GM18511 (cell line): ENCODE measurements around the gene SYNE1.
"Not testable (repeated sequence)": the region's sequence is repeated elsewhere in the genome, so short reads cannot be mapped to it uniquely, and the experiment has no call there.

Source experiments
- ATAC-seq: cut with Tn5 transposase; IDR thresholded peaks from one replicate; pipeline ENCODE4 v1.9.1; 2021; ENCODE audit warnings: mild to moderate bottlenecking, moderate library complexity; ENCODE audit not compliant: unreplicated experiment

Gene SYNE1

DNA sequence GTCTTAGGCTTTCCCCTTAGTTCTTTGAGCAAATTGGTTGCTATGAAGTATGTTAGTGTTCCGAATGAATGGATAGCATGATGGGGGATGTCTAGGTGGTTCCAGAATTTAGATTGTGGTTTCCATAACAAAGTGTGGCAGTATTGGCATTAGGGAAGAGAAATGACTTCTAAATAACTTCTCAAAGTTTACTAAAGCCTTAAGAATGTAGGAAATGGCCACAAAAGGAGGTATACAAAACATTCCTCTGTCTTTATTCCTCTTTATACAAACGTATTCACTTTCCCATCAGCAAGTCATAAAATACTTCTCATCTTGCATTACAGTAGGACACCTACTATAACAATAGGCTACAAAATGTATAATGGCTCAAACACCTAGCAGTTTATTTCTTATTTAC, 550.1 kb downstream of the SYNE1 start:
- ATAC-seq, result no peak

DNA sequence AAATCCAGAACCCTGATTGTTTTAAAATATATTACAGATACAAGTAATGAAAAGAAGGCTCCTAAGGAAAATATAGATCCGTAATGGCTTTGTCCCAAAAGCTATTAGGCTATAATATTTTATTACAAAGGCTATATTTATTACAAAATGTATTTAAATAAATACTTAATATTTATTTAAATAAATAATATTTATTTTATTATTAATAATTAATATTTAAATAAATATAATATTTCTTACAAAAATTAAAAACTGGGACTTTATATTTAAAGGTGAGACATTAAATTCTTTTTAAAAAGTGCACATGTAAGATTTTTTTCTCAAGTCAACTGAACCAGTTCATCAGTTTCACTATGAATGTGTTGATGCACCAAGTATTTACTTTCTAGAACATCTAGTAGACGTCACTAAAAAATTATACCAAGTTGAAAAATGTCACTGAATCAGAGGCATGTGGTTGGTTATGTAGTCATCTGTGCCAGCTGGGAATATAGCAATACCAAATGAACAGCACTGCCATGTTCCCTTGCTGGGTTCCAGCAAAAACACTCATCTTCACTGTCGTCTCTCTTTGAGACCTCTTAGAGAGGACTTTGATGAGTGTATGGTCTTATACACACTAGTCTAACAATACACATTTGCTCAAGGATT, 550.8 kb downstream of the SYNE1 start:
- ATAC-seq, result no peak

DNA sequence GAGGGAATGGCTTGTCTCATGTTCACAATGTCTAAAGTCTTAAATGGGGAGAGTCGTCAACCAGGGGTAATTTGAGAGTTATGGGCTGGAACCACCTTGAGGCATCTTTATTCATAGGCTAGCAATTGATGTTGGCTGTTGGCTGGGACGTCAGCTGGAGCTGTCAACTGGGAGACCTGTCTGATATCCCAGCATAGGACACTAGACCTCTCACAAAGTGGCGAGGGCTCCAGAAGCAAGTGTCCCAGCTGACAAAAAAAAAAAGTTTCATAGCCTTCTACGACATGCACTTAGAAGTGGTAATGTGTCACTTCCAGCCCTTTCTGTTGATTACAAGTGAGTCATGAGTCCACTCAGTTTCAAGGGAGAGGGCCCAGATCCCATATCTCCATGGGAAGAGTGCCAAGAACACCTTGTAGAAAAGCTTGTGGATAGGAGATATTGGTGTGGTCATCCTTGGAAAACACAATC, 551.7 kb downstream of the SYNE1 start:
- no peak for ATAC-seq

DNA sequence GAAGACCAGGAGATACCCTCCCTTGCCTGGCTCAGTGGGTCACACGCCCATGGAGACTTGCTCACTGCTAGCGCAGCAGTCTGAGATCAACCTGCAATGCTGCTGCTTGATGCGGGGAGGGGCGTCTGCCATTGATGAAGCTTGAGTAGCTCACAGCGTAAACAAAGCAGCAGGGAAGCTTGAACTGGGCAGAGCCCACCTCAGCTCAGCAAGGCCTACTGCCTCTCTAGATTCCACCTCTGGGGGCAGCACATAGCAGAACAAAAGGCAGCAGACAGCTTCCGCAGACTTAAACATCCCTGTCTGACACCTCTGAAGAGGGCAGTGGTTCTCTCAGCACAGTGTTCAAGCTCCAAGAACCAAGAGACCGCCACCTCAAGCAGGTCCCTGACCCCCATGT, 558.4 kb downstream of the SYNE1 start:
- ATAC-seq, result no peak

DNA sequence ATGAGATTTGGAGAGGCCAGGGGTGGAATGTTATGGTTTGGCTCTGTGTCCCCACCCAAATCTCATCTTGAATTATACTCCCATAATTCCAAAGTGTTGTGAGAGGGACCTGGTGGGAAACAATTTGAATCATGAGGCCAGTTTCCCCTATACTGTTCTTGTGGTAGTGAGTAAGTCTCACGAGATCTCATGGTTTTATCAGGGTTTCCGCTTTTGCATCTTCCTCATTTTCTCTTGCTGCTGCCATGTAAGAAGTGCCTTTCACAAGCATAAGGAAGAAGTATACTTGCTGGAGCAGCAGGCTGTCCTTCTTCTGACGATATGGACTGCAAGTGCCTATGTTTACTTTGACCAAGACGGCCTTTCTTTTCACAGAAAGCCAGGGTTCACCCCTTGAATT, 559.2 kb downstream of the SYNE1 start:
- no peak for ATAC-seq

DNA sequence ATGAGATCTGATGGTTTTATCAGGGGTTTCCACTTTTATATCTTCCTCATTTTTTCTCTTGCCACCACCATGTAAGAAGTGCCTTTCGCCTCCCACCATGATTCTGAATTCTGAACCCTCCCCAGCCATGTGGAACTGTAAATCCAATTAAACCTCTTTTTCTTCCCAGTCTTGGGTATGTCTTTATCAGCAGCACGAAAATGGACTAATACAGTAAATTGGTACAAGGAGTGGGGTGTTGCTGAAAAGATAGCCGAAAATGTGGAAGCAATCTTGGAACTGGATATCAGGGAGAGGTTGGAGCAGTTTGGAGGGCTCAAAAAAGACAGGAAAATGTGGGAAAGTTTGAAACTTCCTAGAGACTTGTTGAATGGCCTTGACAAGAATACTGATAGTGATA, 560.9 kb downstream of the SYNE1 start:
- not testable (repeated sequence) for ATAC-seq

DNA sequence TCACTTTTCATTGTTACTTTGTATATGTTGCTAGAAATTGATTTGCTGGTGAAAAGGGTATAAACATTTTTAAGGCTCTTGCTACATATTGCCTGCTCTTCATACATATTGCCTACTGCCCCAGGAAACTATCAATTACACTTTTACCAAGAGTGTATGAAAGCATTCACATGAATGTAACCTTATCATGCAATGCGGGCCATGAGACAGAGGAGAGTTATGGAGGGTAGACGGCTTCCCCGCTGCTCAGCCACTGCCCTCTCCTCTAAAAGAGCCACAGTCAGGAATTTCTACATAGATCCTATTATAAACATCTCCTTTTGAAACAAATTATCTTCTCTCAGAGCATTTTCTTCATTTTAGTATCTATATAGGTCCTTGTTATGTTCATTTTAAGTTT, 565.3 kb downstream of the SYNE1 start:
- ATAC-seq, result no peak
